HG02588 (cell line): ENCODE data around the gene ANKRD17.

Experiments
- ATAC-seq: cut with Tn5 transposase; IDR thresholded peaks from one replicate; pipeline ENCODE4 v1.9.1; 2021; ENCODE audit warnings: mild to moderate bottlenecking, moderate library complexity; ENCODE audit not compliant: unreplicated experiment

The ANKRD17 gene

DNA sequence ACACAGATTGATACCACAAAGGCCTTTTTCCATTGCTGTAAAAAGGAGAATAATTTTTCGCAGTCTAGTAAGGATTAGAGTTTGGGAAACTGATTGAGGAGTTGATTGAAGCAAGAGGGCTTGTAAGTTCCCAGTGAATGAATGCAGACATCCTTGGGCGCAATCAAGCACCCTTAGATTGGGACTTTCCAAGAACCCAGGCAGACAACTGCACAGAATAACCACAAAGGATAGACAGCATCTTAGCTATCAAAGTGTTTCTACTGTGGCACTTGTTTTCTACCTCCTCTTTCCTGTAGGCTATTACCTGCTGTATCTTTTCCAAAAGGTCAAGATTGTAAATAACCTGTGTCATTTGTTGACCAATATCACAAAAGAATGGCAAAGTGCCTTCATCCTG lies 191.7 kb downstream of the ANKRD17 start:
- ATAC-seq, result no peak

- no peak for ATAC-seq
Measured at GRCh38 chr4:73066445-73066844, 192.2 kb downstream of the ANKRD17 start.

- no peak for ATAC-seq
Measured at GRCh38 chr4:73064536-73064935, 194.1 kb downstream of the ANKRD17 start.

GRCh38 chr4:73055241-73055897 lies 203.2 kb downstream of the ANKRD17 start:
- peak; percentile 91 for ATAC-seq

DNA sequence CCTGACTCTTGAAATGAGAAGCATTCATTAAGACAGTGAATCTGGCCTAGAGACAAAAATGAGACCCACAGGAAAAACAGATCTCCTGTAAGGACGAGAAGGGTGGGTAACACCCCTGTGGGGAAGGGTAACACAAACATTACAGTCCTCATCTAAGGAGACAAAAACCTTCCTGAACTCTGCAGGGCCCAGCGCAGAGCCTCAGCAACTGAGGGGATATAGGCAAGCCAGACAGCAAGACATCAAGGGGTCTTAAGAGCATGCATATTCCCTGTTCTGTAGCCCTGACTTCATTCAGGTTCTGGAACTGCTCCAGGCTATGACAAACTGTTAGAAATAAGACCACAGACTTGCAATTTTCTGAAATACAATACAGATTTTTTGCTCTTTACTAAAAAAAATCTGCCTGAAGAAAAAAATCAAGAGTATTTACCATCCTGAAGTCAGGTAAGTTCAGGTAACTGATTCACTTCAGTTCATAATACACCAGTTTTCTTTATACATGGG lies 204.6 kb downstream of the ANKRD17 start:
- no peak for ATAC-seq

GRCh38 chr4:73053076-73053475 lies 205.5 kb downstream of the ANKRD17 start:
- no peak for ATAC-seq

- no peak for ATAC-seq
Measured at GRCh38 chr4:73051625-73052024, 207.0 kb downstream of the ANKRD17 start.

- no peak for ATAC-seq
Measured at GRCh38 chr4:73045879-73046278, 212.7 kb downstream of the ANKRD17 start.

- ATAC-seq, result no peak
Measured at GRCh38 chr4:73037057-73037456, 221.5 kb downstream of the ANKRD17 start.

GRCh38 chr4:73036123-73036522 lies 222.5 kb downstream of the ANKRD17 start:
- ATAC-seq, result no peak

- ATAC-seq, result no peak
Measured at GRCh38 chr4:73034896-73035295, 223.7 kb downstream of the ANKRD17 start.

DNA sequence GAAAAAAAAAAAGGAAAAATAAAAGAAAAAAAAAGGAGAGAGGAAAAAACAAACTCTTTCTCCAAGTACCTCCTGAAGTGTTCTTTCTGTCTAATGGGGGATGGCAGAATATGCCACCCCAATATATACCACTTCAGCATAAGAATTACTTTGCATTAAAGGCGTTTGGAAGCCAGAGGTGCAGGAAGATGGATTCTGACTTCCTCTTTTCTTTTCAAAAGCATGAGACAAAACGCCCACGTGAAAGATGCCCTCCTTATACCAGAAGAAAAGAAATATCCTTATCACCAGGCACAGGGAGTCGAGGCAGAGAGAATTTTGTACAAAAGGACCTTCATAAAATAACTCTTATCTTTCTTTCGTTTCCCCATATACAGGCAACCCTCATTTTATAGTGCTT lies 230.0 kb downstream of the ANKRD17 start:
- no peak for ATAC-seq
